Activated CD4-positive, alpha-beta T cell treated with anti-CD3 and anti-CD28 coated beads, Interleukin-2, amount 50 U/mL, for 4 hours (primary cell): ENCODE results near the gene FAM171A2.
A peak's percentile ranks its signal among the peaks of the same experiment; 100 is the strongest.
"Not testable (repeated sequence)": the region's sequence is repeated elsewhere in the genome, so short reads cannot be mapped to it uniquely, and the experiment has no call there.

Source experiments
- DNase-seq, 2 experiments: peaks; one replicate each; pipeline ENCODE4 v3.0.0-alpha.2; 2020

FAM171A2 gene

GRCh38 chr17:44363613-44364159 lies at the start of gene FAM171A2:
TSS of gene FAM171A2 (minus strand) at chr17:44363853. CDS start at chr17:44363714, 139 bp downstream.
- DNase-seq = peak; percentile 51 to 52

GRCh38 chr17:44409309-44410028 lies 45.8 kb upstream of the FAM171A2 start:
- no peak for DNase-seq

GRCh38 chr17:44408786-44409185 lies 45.1 kb upstream of the FAM171A2 start:
- no peak for DNase-seq

GRCh38 chr17:44402564-44403172 lies 39.0 kb upstream of the FAM171A2 start:
- no peak for DNase-seq

- DNase-seq = no peak
Observed at GRCh38 chr17:44400226-44400847, 36.7 kb upstream of the FAM171A2 start.

- DNase-seq = no peak
Observed at GRCh38 chr17:44398692-44399691, 35.3 kb upstream of the FAM171A2 start.

GRCh38 chr17:44397479-44398440 lies 34.1 kb upstream of the FAM171A2 start:
- no peak for DNase-seq

- DNase-seq = no peak
Observed at GRCh38 chr17:44396946-44397345, 33.3 kb upstream of the FAM171A2 start.

- DNase-seq = no peak
Observed at GRCh38 chr17:44394833-44395232, 31.2 kb upstream of the FAM171A2 start.

- DNase-seq = not testable (repeated sequence)
Observed at GRCh38 chr17:44394112-44394511, 30.5 kb upstream of the FAM171A2 start.

GRCh38 chr17:44390250-44390870 lies 26.7 kb upstream of the FAM171A2 start:
- no peak for DNase-seq

- DNase-seq = no peak
Observed at GRCh38 chr17:44389723-44390202, 26.1 kb upstream of the FAM171A2 start.

GRCh38 chr17:44389281-44389680 lies 25.6 kb upstream of the FAM171A2 start, which contains the start of gene ITGA2B:
TSS of gene ITGA2B (minus strand) at chr17:44389649. CDS start at chr17:44389473, 176 bp downstream.
- DNase-seq = no peak

- no peak for DNase-seq
Observed at GRCh38 chr17:44387804-44388203, 24.2 kb upstream of the FAM171A2 start.

GRCh38 chr17:44386182-44386525 lies 22.5 kb upstream of the FAM171A2 start:
- no peak for DNase-seq

GRCh38 chr17:44385287-44386181 lies 21.9 kb upstream of the FAM171A2 start:
- peak; percentile 87 to 89 for DNase-seq

GRCh38 chr17:44384823-44385286 lies 21.2 kb upstream of the FAM171A2 start:
- no peak for DNase-seq

- DNase-seq = no peak
Observed at GRCh38 chr17:44384281-44384822, 20.7 kb upstream of the FAM171A2 start.

GRCh38 chr17:44383861-44384260 lies 20.2 kb upstream of the FAM171A2 start:
- DNase-seq = no peak
